GM19099 (cell line): ENCODE data around the gene VKORC1.
A peak's percentile ranks its signal among the peaks of the same experiment; 100 is the strongest.

Source experiments
- POLR2A ChIP-seq: IDR thresholded peaks from 3 replicates; pipeline ENCODE4 v1.6.1; 2011; ENCODE audit warnings: low read depth; ENCODE audit not compliant: insufficient read length; ENCODE audit errors: extremely low read depth

VKORC1 gene

GRCh38 chr16:31113121-31114120, 18.8 kb upstream of the VKORC1 start:
- no peak for TF ChIP-seq POLR2A

DNA sequence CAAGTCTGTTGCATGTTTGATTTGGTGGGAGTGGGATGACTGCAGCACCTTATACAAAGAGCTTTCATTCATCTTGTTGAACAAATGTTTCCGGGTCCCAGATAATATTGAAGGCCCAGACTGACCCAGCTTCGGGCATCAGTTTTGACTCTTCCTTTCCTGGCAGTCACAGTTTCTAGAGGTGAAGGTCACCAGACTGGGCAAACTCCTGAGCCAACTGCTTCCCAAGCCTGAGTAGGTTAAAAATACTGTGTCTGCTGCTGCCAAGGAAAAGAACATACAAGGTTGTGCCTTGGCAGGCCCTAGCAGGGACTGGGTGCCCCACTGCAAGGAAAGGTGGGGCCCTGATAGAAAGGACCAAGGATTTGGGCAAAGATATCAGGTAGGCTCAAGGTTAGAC, 18.1 kb upstream of the VKORC1 start:
- TF ChIP-seq POLR2A, result no peak

GRCh38 chr16:31111881-31112466, 17.4 kb upstream of the VKORC1 start:
- TF ChIP-seq POLR2A, result no peak

DNA sequence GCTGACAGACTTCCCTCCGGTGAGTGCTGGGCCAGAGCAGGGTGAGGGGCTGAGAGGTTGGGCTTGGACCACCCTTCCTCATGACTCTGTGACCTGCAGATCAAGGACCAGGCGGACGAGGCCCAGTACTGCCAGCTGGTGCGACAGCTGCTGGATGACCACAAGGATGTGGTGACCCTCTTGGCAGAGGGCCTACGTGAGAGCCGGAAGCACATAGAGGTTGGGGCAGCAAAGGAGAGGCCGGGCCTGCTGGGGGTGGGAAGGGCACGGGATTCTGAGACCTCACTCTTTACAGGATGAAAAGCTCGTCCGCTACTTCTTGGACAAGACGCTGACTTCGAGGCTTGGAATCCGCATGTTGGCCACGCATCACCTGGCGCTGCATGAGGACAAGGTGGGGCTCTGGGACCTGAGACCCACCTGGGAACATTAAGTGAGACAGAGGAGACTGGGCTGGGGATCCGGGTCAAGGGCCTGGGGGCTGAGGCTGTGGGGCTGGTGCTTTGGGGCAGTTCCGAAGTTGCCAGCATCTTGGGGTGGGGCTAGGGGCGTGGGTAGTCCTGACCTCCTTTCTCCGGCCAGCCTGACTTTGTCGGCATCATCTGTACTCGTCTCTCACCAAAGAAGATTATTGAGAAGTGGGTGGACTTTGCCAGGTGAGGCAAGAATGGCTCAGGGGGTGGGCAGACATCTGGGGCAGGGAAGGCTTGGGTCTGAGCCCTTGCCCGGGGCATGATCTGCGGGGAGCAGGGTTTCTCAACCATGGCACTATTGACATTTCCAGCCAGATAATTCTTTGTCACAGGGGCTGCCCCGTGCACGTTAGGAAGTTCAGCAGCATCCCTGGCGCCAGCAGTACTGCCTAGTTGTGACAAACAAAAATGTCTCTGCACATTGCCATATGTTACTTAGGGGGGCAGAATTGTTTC, 15.8 kb upstream of the VKORC1 start:
- no peak for TF ChIP-seq POLR2A

GRCh38 chr16:31109622-31110021, 15.0 kb upstream of the VKORC1 start:
- no peak for TF ChIP-seq POLR2A

GRCh38 chr16:31108794-31109558, 14.4 kb upstream of the VKORC1 start:
- no peak for TF ChIP-seq POLR2A

- TF ChIP-seq POLR2A, result peak; percentile 58
Measured at GRCh38 chr16:31108035-31108793, 13.6 kb upstream of the VKORC1 start, which contains the start of gene BCKDK. TSS of gene BCKDK (plus strand) at chr16:31108386. CDS start at chr16:31109224, 838 bp downstream.

DNA sequence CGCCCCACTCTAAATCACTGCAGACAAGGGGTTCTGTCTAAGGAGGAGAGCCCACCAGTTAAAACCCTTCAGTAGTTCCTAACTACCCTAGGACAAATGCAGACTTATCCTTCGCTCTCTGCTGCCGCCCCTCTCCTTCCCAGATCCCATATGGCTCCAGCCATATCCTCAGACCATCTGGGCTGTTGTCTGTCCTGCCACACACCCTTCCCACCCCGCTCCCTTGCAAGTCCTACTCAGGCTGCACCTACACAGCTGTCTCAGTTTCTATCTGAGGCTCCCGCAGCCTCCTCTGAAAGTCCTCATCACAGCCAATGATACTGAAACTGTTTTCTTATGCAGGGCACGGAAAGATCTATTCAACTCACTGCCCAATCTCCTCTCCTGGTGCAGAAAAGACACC, 12.9 kb upstream of the VKORC1 start:
- TF ChIP-seq POLR2A, result no peak

- no peak for TF ChIP-seq POLR2A
Measured at GRCh38 chr16:31106509-31107464, 12.2 kb upstream of the VKORC1 start.

DNA sequence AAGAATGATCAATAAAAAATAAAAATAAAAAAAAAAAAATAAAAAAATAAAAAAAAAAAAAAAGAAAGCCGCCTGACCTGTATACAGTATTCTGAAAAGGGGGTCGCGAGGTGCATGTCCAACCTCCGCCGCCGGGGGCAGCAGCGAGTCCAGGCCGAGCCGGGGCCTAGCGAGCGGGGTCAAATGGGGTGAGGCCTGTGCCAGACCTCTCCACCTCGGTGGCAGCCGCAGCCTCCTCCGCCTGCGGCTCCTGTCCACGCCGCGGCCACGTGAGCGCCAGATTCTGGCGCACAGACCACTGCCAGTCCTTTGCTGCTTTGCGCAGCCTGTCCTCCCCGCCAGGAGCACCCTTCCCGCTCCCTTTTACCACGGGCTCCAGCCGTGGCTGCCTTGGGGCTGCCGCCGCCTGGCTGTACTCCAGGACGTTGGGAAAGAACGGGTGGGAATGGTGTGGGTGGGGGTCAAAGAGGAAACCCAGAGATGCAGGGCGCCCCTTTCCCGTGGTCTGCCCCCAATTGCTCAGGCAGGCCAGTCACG, 11.1 kb upstream of the VKORC1 start:
- no peak for TF ChIP-seq POLR2A

DNA sequence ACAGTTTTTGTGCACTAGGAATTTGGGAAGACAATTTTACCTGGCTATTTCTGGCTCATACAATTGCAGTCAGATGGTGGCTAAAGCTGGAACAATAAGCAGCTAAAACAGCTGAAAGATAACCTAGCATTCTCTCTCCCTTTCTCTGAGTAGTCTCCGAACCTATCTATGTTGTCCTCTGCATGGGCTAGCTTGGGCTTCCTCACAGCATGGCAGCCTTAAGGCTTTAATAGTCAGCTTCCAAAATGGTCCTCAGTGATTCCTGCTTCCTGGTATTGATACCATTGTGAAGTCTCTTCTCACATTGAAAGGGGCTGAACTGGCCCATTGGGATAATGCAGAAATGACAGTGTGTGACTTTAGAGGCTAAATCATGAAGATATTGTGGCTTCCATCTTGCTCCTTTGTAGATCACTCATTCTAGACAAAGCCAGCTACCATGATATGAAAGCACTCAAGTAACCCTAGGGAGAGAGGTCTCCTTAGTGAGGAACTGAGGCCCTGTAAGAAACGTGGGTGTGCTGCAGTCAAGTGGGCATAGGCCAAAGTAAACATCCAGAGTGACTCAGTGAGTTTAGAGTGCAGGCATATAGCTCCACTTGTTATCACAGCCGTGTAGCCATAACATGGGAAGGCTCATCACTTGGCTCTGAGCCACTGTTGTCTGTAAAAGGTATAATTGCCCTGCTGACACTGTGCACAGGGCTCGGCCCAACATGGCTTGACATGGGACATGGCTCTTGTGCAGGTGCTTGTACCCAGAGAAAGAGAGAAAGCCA, 5.5 kb upstream of the VKORC1 start:
- TF ChIP-seq POLR2A, result no peak

- no peak for TF ChIP-seq POLR2A
Measured at GRCh38 chr16:31094088-31094423, 541 bp downstream of the VKORC1 start.
